HepG2 (cell line): ENCODE results near the gene KLHL40. TPM values are rescaled to one million over a fixed set of nuclear protein-coding genes. Genes with fewer than 3 reads are reported as not detected.
"Not testable (repeated sequence)": the region's sequence is repeated elsewhere in the genome, so short reads cannot be mapped to it uniquely, and the experiment has no call there.

Experiments used
- ATAC-seq: fragments of 200-7000 bp; cut with Tn5 transposase; 3 replicates; pipeline ENCODE4 v1.9.1; 2020; ENCODE audit warnings: mild to moderate bottlenecking, moderate library complexity
- BruUV-seq: library from RNA; stranded (reverse); fragments of 400-500 nt; replicated peaks from 2 replicates; lab custom pipeline; 2021; lab: Mats Ljungman, UMichigan
- CTCF ChIA-PET: fragments of 300-600 bp; formaldehyde crosslinking; extraction: SDS; loops from one replicate; lab custom pipeline; 2021; ENCODE audit warnings: low total read pairs, inconsistent platforms, low intra/inter-chr PET ratio; lab: Yijun Ruan, JAX
- POLR2A ChIA-PET: fragments of 350-600 bp; sonication (Branson Sonifier 250); formaldehyde crosslinking; loops from one replicate; lab custom pipeline; 2020; ENCODE audit warnings: antibody characterized with exemption, inconsistent platforms; lab: Yijun Ruan, JAX
- DNase-seq: peaks from one replicate; pipeline ENCODE4 v3.0.0-alpha.2; 2015; ENCODE audit warnings: low spot score
- FAIRE-seq: peaks from 3 replicates; lab custom pipeline; 2011; peaks lifted over from hg19 to GRCh38; lab: Jason Lieb, UNC
- H2AFZ ChIP-seq: one replicate; pipeline ENCODE4 v1.6.1; 2011; ENCODE audit warnings: low read length, inconsistent platforms
- H3K27ac ChIP-seq: fragments of 300-600 bp; 3 replicates; pipeline ENCODE4 v1.8.0; 2011; ENCODE audit warnings: mixed run types, mild to moderate bottlenecking, mixed read lengths, low read length, inconsistent platforms; ENCODE audit not compliant: insufficient read depth; ENCODE audit errors: extremely low read length
- H3K27me3 ChIP-seq, 2 experiments: fragments of 200-600 bp in 1 of 2; 2 replicates in 1 of 2; 3 replicates in 1 of 2; pipeline versions ENCODE4 v1.6.0 to v1.8.0; 2011; ENCODE audit warnings: low read length in 2 of 2, mild to moderate bottlenecking in 2 of 2, moderate library complexity in 2 of 2, inconsistent platforms in 1 of 2; ENCODE audit not compliant: insufficient read depth in 2 of 2, control insufficient read depth in 1 of 2
- H3K36me3 ChIP-seq, 2 experiments: fragments of 200-600 bp in 1 of 2; replicated peaks in 1 of 2; 2 replicates in 1 of 2; 3 replicates in 1 of 2; pipeline versions ENCODE4 v1.5.1 to v1.8.0; 2011; ENCODE audit warnings: low read length in 2 of 2, inconsistent platforms in 1 of 2; ENCODE audit not compliant: insufficient read depth in 2 of 2, control insufficient read depth in 1 of 2
- H3K4me1 ChIP-seq: 2 replicates; pipeline ENCODE4 v1.5.1; 2012; ENCODE audit warnings: low read length, inconsistent platforms; ENCODE audit not compliant: insufficient read depth
- H3K4me2 ChIP-seq: 2 replicates; pipeline ENCODE4 v1.6.0; 2011; ENCODE audit warnings: low read depth, low read length, inconsistent platforms
- H3K4me3 ChIP-seq, 3 experiments: fragments of 200-600 bp in 1 of 3; sonication (generic), shearing (Covaris generic) in 1 of 3; replicated peaks in 1 of 3; 2 replicates each; pipeline ENCODE4 v1.5.1; 2011 to 2016; ENCODE audit warnings: low read length in 3 of 3, inconsistent platforms in 2 of 3, low read depth in 2 of 3, mild to moderate bottlenecking in 2 of 3, control low read depth in 1 of 3, mixed read lengths in 1 of 3; ENCODE audit not compliant: insufficient read depth in 1 of 3
- H3K79me2 ChIP-seq: one replicate; pipeline ENCODE4 v1.6.1; 2011; ENCODE audit warnings: low read length, inconsistent platforms; ENCODE audit not compliant: insufficient read depth
- H3K9ac ChIP-seq: 2 replicates; pipeline ENCODE4 v1.6.0; 2011; ENCODE audit warnings: mild to moderate bottlenecking, low read depth, low read length, inconsistent platforms; ENCODE audit not compliant: insufficient read depth
- H3K9me3 ChIP-seq: 2 replicates; pipeline ENCODE4 v1.5.1; 2012; ENCODE audit warnings: mild to moderate bottlenecking, low read length
- H4K20me1 ChIP-seq: 2 replicates; pipeline ENCODE4 v1.6.0; 2011; ENCODE audit warnings: inconsistent platforms, mild to moderate bottlenecking, low read length, moderate library complexity; ENCODE audit not compliant: insufficient read depth
- NKX3-1 ChIP-seq: sonication (generic); formaldehyde crosslinking; IDR thresholded peaks from 2 replicates; pipeline ENCODE4 v1.5.0; 2020; ENCODE audit warnings: missing genetic modification reagents
- NR2F6 ChIP-seq, 2 experiments: IDR thresholded peaks; 2 replicates each; pipeline ENCODE4 v1.6.1; 2016; ENCODE audit warnings: antibody characterized with exemption in 1 of 2, mild to moderate bottlenecking in 1 of 2
- PHF21A ChIP-seq: sonication (generic); formaldehyde crosslinking; IDR thresholded peaks from 2 replicates; pipeline ENCODE4 v1.5.0; 2020; ENCODE audit warnings: mild to moderate bottlenecking, missing genetic modification reagents
- PITX1 ChIP-seq: sonication (generic); formaldehyde crosslinking; IDR thresholded peaks from 2 replicates; pipeline ENCODE4 v1.5.1; 2020; ENCODE audit warnings: mild to moderate bottlenecking, missing genetic modification reagents
- TRIM22 ChIP-seq: fragments of 450-650 bp; IDR thresholded peaks from 2 replicates; pipeline ENCODE4 v1.6.1; 2017
- ZBTB33 ChIP-seq: sonication (generic); formaldehyde crosslinking; IDR thresholded peaks from 2 replicates; pipeline ENCODE4 v1.4.0; 2020; ENCODE audit warnings: missing genetic modification reagents
- WGBS: methylation state at CpG from one replicate; pipeline ENCODE4 v1.1.6; 2017; ENCODE audit warnings: low lambda C conversion rate; 5-methylcytosine and 5-hydroxymethylcytosine counted together
- in situ Hi-C: cut with HindIII; loops from 2 replicates; pipeline ENCODE4 v1.10.0; 2017; ENCODE audit warnings: low pct_unique_long_range_greater_than_20kb; ENCODE audit not compliant: extremely low pct_ligation_motif_present
- intact Hi-C: fragments of 100-400 bp; cut with micrococcal nuclease; formaldehyde crosslinking; loops from one replicate; pipeline ENCODE4 v1.10.0; 2022; ENCODE audit not compliant: unreplicated experiment
- polyA plus RNA-seq, 8 experiments: library from polyadenylated mRNA; depleted of rRNA in 3 of 8; stranded (reverse) in 7 of 8; unstranded in 1 of 8; fragments of >200 nt; fragmentation: Illumina TruSeq in 4 of 8; extraction: Trizol in 4 of 8; gene quantifications; 2 replicates each; pipeline versions ENCODE4 v1.2.1 to v1.2.3, GENCODE V29; 2011 to 2016; ENCODE audit warnings: low read depth in 4 of 8, missing spikeins in 1 of 8, mixed read lengths in 1 of 8; ENCODE audit not compliant: insufficient read depth in 1 of 8
- total RNA-seq, 5 experiments: library from RNA; depleted of rRNA; stranded (reverse); fragments of >200 nt; fragmentation: Illumina TruSeq; extraction: Trizol; gene quantifications; 2 replicates each; pipeline ENCODE4 v1.2.3, GENCODE V29; 2016; ENCODE audit warnings: low read depth in 1 of 5

Gene KLHL40
- total and polyA plus RNA-seq, 2 of the 13 experiments (the other 11 are each of a cell fraction or from before 2014, with no cell fraction given), result not detected

GRCh38 chr3:42721690-42722089 lies 36.4 kb downstream of the KLHL40 start (continued):
- no peak for TF ChIP-seq NR2F6 (IDR thresholded peaks at IDR 0.05)
- TF ChIP-seq NR2F6 (CRISPR knock-in tag; IDR thresholded peaks at IDR 0.05), result no peak
- TF ChIP-seq ZBTB33, result no peak
- no peak for TF ChIP-seq TRIM22
- no peak for TF ChIP-seq PHF21A (CRISPR knock-in tag)
- TF ChIP-seq NKX3-1, result no peak
- TF ChIP-seq PITX1 (CRISPR knock-in tag), result no peak

DNA sequence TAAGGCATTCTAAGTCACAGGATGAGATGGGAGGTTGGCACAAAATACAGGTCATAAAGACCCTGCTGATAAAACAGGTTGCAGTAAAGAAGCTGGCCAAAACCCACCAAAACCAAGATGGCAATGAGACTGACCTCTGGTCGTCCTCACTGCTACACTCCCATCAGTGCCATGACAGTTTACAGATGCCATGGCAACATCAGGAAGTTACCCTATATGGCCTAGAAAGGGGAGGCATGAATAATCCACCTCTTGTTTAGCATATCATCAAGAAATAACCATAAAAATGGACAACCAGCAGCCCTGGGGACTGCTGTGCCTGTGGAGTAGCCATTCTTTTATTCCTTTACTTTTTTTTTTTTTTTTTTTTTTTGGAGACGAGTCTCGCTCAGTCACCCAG lies 37.1 kb downstream of the KLHL40 start:
- in situ Hi-C loops, FAIRE-seq, H3K27me3 ChIP-seq, BruUV-seq, DNase-seq, H3K9ac ChIP-seq, H3K36me3 ChIP-seq, H3K4me3 ChIP-seq, H3K79me2 ChIP-seq, CTCF ChIA-PET, H3K27ac ChIP-seq, H3K4me2 ChIP-seq, H2AFZ ChIP-seq, H3K4me1 ChIP-seq, H3K9me3 ChIP-seq, H4K20me1 ChIP-seq, ATAC-seq, POLR2A ChIA-PET: not testable (repeated sequence)
- intact Hi-C loops, result loop anchor here (1.0 kb wide), 1 partner anchor 21 kb away; no protein-coding TSS in a partner anchor
- 69% methylated on average over 3 of the region's 3 CpGs for WGBS
